ENCODE data around the gene TMEM61.
"Not testable (repeated sequence)": the region's sequence is repeated elsewhere in the genome, so short reads cannot be mapped to it uniquely, and the experiment has no call there.

Gene TMEM61

DNA sequence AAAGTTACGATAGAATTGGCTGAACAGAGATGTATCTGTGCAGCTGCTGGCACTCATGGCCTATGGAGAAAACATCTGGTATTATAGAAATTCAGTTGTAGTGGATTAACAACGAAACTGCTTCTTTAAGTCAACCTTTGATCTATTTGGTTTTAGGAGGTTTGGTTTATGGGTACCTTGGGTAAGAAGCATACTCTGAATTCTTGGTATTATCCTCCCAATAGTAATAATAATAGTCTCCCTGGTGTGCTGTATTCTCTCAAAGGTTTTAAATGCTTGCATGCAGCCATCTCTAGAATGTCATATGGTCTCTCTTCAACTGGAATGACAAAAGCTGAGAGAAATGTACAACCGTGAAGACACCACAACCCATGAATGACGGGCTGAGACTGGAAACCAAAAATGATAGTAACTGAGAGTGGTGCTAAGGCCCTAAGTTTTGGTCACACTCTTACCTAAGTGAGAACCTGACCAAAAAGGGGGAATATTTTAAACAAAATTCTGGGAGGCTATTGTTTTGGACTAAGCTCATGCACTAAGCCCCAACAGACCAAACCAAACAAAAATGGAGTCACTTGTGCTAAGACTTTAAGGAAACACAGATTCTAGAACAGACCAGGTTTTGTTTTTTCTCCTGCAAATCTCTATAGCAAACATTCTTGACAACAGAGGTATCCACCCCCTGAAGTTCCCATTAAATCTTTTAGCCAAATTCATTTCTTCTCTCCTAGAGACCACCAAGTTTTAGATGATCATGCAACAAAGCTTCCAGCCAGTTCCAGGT lies 17.6 kb upstream of the TMEM61 start:
- DNase-seq, result no peak

DNA sequence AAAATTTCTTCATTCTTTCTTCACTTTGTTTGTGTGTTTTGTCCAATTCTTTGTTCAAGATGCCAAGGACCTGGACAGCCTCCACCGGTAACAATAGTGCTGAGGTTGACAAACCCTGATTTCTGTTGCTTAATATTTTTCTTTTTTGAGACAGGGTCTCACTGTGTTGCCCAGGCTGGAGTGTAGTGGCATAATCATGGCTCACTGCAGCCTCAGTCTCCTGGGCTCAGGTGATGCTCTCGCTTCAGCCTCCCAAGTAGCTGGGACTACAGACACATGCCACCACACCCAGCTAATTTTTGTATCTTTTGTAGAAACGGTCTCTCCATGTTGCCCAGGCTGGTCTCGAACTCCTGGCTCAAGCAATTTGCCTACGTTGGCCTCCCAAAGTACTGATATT lies 16.6 kb upstream of the TMEM61 start:
- not testable (repeated sequence) for DNase-seq

DNA sequence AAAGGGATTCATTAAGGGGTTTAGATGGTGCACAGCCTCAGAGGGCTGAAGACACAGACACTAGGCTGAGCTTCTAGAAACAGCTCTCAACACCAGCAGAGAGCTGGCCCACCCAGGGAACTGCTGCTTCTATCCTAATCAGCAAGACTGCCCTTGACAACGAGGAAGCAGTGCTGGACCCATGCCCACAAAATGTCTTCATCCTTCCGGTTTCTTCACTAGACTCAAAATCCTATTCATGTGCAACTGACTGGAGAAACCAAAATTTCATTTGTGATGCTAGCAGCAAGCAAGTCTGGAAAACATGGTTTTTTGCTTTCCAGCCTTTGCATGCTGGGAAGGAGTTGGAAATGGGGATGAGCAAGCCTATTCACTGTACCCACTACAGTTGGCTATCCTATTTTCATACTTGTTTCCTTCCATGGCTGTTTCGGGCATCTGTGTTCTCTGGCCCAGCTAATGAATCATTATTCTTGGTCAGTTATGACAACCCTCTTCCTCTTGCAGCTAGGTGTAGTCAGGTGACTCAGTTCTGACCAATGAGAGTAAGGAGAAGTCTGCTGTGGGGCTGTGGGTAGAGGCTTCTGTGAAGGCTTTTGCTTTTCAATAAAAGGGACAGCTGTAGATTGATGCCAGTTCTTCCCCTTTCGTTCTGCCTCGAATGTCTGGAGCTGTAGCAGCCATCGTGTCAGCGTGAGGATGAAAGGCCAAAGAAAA lies 14.6 kb upstream of the TMEM61 start:
- no peak for DNase-seq

DNA sequence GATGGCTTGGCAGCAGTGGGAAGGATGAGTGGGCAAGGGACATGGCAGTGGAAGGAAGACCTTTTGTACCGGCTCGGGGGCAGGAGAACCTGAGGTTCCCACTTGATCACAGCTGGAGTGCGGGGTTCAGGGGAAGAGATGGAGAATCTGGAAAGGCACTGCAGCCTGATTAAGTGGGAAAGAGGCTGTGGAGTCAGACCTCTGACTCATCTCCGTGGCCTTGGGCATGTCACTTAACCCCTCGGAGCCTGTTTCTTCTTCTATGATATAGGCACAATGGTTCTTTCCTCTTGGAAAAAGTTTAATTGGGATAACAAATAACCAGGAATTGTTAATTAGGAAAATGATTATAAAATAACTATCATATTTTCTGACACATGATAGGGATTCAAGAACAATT lies 13.1 kb upstream of the TMEM61 start:
- no peak for DNase-seq

DNA sequence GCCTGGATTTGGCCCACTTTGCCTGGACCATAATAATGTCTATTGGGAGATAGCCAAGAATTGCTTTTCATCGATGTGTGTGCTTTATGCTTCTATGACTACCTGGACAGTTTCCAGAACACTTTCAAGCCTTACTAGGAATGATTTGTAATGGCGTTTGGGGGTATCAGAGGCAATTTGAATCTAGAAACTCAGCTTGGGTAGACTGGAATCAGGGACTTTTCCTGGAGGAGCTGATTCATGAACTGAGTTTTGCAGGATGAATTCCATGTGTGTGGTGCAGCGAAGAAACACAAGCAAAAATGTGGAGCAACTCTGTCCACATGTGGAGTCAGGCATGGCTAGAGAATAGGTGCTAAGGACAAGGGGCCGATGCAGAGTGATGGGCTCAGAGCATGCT lies 11.9 kb upstream of the TMEM61 start:
- DNase-seq, result no peak

DNA sequence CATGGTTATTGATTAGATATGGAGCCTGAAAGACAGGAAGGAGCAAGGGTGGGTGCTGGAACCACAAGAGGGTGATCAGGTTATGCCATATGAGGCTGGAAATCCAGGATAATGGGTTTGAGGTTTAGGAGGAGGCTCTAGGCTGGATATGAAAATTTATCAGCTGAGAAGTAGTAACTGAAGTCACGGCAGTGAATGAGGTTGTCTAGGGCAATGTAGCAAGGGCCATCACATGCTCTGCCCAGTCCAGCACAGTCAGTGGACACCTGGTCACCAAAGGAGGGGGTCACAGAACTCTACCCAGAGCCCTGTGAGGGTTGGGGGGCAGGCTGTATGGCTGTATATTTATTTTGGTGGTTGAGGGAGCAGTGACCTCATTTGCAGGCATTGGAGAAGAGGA lies 10.5 kb upstream of the TMEM61 start:
- DNase-seq, result no peak

DNA sequence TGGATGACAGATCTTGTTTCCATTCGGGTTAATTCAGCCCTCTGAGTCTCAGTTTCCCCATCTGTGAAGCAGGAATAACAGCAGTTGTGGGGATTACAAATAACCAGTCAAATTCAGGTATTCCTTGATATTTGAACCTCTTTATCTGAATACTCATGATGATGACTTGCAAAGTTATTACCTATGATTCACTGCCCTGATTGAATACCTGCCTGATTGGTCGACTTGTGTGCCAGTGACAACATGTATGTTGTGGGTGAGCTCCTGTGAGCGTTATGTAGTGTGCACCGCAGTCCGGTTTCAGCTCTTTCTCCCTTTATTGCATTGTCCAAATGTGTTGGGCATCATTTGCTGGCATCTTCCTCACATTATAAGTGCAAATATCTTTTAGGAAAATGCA lies 9.5 kb upstream of the TMEM61 start:
- no peak for DNase-seq

DNA sequence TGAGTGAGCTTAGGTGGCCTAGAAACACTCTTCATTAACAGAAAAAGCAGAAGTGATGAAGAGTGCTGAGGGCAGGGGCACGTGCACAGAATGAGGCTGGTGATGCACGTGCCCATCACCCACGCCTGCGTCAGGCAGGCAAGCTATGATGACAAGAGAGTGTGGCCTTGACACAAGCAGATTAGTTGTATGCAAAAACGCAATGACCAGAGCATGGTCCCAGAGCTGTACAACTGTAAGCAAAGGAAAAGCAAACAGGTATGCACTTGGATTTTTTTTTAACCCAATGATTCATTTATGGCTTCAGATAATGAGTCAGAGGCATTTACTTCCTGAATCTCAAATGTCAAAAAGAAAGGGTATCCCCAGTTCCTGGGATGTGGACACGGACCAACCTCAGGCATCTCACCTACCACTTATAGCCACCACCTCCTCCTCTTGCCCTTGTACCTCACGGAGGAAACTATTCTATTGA lies 9.1 kb upstream of the TMEM61 start:
- DNase-seq, result no peak

DNA sequence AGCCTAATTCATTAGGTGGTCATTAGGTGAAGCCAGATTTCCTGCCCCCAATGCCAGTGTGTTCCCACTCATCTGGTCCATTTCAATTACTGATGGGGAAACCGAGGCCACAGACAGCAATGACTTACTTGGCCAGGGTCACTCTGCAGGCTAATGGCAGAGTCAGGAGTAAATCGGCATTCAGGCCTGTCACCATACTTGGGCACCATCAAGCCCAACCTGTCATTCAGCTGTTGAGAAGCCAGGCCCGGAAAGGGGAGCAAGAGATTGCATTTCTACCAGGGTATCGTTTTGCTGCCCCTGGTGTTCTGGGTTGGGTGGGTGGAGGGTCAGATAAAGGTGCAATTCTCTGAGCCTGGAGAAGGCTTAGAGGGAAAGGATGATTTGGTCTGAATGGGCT lies 8.0 kb upstream of the TMEM61 start:
- no peak for DNase-seq

DNA sequence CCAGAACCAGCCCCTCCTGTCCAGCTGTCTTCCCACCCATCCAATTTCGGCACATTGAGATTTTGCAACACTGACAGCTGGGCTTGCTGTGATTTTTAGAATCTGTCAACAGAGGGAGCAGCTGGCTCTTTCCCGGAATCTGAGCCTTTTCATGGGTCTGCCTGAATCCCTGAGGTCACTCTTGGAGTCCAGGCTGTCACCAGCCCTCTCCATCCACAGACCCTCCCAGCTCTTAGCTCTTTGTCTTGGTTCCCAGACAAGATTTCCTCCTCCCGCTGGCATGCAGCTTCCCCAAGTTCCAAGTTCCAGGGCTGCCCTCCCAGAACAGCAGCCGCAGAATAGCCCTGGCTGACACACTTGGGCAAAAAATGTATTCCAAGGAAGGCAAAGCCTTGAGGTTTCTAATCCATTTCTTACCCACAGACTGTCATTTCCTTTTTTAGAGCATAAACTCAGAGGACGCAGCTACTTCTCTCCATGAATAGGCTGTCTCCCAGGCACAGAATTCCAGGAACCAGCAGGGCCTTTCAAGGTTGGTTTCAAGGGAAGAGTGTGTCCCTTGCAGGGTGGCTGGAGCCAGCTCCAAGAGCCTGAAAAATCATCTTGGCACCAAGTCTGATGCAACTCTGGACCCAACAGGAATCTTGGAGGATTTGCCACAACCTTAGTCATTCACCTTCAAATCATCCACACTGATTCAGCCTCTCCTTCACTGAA lies 7.1 kb upstream of the TMEM61 start:
- DNase-seq, result no peak

DNA sequence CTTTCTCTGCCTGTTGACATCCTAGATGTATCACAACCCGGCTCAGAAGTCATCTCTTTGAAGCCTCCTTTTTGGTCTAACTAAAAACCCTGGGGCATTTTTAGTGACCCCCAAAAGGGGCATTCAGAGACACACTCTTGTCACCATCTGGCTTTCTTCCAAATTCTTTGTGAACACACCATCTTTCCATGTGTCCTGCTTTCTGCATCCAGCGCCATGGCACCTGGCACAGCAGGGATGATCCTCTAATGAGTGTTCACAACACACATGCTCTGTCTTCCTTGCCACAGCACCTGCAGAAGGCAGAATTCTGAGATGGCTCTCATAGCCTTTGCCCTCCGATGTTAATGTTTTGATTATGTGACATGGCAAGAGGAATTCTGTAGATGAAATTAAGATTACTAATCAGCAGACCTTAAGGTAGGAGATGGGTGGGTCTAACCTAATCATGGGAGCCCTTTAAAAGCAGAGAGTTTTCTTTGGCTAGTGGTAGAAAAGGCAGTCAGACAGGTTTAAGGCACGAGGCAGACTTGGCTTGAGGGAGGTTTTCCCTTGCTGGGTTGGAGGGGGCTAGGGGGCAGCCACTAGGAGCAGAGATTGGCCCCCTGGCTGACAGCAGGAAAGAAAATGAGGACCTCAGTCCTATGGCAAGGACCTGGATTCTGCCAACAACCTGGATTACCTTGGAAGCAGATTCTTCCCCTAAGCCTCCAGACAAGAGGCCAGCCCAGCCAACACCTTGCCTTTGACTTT lies 4.9 kb upstream of the TMEM61 start:
- DNase-seq, result no peak

DNA sequence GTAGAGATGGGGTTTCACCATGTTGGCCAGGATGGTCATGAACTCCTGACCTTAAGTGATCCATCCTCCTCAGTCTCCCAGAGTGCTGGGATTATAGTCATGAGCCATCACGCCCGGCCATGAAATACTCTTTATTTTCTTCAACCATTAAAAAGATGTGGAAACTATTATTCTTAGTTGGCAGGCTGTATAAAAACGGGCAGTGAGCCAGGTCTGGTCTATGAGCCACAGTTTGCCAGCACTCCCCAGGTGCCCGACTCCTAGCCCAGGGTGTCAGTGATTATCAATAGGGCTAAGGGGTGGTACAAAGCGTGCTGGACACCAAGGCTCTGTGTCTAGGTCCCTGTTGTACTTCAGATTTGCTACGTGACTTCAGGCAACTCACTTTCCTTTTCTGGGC lies 3.7 kb upstream of the TMEM61 start:
- DNase-seq, result no peak

DNA sequence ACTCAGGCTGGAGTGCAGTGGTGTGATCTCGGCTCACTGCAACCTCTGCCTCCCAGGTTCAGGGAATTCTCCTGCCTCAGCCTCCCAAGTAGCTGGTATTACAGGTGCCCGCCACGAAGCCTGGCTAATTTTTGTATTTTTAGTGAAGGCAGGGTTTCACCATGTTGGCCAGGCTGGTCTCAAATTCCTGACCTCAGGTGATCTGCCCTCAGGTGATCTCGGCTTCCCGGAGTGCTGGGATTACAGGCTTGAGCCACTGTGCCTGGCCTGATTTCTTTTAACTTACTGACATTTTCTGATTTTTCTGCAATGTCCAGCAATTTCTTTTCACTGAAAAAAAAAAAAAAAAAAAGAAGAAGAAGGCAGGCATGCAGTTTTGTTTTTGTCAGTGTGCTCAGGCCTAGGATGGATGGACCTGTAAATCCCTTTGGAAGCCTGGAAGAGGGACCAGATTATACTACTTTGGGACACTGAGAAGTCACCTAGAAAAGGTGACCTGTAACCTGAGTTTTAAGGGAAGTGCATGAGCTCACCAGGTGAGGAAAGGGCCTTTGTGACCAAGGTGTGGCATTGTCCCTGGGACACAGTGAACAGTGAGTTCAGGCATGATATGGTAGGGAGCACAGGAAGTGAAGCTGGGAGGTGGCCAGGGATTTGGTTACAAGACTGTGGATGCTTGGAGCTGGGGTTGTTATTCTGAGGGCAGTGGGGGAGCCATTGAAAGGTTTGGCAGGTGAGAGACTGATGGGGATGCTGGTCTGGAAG lies 2.7 kb upstream of the TMEM61 start:
- no peak for DNase-seq

DNA sequence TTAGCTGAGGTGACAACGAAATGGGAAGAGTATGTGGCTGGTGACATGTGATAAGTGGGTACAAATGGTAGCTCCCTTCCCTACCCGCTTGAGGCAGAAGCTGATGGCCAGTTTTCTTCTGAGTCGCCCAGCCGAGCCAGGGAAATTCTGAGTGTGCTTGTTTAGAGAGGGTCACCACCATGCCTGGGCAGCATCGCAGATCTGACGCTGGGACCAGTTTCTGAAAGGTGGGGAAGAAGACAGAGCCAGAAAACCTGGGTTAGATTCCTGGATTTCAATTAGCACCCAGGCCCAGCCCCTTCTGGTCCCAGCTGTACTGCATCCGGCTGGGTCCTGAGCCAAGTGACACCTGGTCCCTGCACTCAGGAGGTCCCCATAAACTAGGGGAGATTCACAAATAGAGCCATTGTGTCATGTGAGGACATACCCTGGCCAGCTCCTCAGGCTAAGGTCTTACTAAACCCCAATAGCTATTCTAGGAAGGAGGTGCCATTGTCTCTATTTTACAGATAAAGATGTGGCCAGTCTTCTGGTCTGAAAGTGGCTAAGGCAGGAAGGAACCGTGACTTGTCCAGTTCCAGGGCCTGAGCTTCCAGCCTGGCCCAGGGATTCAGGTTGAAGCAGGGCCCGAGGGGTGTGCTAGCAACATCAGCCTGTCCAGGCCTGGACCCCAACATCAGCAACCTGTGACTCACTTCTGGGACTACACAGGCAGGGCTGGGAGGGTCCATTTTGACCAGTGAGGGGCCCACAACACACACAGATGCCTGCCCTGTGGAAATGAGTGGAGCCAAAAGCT lies 1.7 kb upstream of the TMEM61 start:
- no peak for DNase-seq

DNA sequence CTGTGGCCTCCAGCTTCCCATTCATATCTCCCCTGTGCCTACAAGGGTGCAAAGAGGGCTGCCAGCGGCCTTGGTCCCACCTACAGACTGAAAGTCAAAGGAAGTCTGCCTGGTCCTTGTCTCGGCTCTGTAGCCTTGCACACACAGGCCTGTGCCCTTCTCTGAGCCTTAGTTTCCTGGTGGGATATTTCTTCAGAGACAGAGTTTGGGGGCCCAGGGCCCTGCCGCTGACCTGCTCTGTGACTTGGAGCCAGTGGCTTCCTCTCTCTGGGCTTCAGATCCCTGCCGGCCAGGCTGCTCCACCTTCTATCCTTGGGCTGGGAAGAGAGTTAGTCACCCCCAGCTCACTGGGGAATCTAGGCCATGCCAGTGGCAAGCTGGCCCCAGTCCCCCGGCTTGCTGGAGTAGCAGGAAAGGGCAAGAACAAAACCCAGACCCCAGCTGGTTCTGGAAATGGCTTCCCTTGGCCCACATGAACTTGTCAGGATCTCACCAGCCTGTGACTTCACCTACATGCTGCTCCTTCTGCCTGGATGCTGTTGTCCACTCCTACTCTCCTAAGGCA lies 1.0 kb upstream of the TMEM61 start:
- DNase-seq, result no peak

DNA sequence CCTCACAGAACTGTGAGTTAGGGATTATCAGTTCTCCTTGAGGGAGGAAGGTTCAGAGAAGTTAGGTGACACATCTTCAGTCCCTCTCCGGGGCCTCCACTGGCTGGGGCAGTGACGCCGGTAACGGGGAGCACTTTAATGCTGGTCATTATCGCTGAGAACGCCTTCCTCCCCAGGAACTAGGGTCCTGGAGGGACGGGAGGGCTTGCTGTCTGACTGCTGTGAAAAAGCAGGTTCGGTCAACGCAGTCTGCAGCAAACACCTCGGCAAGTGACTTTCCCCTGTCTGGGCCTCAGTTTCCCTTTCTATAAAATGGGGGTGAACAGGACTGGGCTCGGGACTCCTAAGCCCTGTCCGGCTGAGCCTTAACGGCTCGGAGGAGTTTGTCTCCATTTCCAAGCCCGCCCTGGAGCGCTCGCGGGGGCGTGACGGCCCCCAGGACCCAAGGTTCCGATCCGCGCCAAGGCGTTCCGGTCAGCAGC lies 341 bp upstream of the TMEM61 start:
- no peak for DNase-seq

DNA sequence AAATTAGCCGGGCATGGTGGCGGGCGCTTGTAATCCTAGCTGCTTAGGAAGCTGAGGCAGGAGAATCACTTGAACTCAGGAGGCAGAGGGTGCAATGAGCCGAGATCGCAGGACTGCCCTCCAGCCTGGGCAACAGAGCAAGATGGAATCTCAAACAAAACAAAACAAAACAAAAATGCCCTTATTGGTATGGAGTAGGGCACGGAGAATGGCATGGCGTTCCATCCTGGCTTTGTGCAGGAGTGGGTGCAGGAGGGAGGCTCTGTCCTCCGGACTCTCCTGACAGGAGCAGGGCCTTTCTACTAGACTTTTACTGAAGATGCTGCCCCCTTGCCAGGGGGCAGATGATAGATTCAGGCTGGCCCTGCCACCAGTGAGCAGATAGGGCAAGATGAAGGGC lies 1.0 kb downstream of the TMEM61 start:
- DNase-seq, result no peak

DNA sequence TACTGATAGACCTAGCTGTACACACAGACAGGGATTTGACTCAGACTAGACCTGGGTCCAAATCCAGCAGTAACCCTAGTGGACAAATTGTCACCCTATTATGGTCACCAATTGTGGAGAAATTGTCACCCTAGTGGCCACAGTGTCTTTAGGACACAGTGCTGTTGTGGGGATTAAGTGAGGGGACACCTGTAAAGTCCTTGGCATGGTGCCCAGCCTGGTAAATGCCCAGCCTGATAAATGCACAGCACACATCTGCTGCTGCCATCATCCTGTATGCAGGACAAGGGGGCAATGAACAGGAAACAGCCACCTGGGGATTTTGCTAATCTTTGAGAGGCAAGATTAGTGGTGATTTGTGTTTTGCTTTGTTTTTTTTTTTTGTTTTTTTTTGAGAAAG lies 2.3 kb downstream of the TMEM61 start:
- no peak for DNase-seq

DNA sequence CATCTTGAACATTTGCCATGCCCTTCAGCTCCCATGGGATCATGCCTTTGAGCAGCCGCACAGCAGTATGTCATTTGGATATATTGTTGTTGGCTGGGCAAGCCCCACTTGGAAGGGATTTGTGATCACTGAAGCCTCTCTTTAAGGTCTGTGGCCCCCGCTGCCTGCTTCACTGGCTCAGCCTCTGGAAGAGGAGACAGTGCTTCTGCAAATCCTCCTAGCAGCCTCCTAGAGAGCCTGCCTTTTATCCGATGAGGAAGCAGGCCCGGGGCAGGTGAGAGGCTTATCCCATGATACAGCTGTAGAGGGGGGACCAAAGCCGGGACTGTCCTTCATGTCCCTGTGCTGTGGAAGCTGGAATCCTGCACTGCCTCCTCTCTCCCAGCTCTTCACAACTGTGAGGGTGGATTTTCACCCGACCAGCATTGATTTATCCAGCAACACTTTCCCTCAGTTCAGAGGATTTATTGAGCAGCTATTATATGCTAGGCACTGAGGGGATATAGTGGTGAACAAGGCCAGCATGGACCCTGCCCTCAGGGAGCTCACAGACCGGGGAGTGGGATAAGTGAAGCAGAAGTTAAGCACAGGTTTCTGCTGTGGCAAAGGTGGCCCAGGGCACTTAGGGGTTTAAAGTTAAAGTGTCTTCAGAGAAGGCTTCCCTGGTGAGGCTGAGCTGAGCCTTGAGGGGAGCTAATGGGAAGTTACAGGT lies 3.9 kb downstream of the TMEM61 start:
- DNase-seq, result no peak

DNA sequence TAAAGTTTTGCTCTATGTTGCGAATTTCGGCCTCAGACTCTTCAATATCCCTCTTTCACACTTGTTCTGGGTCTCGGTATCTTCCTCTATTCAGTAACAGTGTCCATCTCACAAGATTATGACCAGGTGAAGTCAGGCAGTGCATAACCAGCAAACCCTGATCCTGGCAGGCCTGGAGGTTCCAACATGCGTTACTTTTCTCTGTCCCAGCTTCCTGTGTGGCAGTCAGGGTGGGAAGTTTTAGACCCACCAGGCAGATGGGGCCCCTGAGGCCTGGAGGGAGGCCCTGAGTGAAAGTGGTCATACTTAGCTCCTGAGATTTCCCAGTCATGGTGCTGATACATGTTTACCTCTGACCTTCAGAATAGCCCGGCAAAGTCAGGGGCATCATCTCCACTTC lies 5.1 kb downstream of the TMEM61 start:
- no peak for DNase-seq
